Astrocyte of the spinal cord (primary cell): ENCODE results near the gene MOSMO.

Experiments
- DNase-seq: peaks from one replicate; pipeline ENCODE4 v3.0.0; 2011; ENCODE audit warnings: low read depth, low spot score
- H3K4me3 ChIP-seq: 2 replicates; pipeline ENCODE4 v1.5.1; 2011; ENCODE audit warnings: low read depth, mild to moderate bottlenecking, low read length, moderate library complexity
- CTCF ChIP-seq: IDR thresholded peaks from 2 replicates; pipeline ENCODE4 v1.5.1; 2012; ENCODE audit warnings: low read depth, mild to moderate bottlenecking, low read length, inconsistent platforms
- in situ Hi-C: cut with HindIII; loops from 2 replicates; pipeline ENCODE4 v1.10.0; 2017; ENCODE audit warnings: low sequenced_read_pairs

MOSMO gene

GRCh38 chr16:21973945-21974344 is 34.0 kb upstream of the MOSMO start:
- no peak for TF ChIP-seq CTCF
- DNase-seq: no peak
- no peak overlapping the region for H3K4me3 ChIP-seq
- in situ Hi-C loops: no loop called here

DNA sequence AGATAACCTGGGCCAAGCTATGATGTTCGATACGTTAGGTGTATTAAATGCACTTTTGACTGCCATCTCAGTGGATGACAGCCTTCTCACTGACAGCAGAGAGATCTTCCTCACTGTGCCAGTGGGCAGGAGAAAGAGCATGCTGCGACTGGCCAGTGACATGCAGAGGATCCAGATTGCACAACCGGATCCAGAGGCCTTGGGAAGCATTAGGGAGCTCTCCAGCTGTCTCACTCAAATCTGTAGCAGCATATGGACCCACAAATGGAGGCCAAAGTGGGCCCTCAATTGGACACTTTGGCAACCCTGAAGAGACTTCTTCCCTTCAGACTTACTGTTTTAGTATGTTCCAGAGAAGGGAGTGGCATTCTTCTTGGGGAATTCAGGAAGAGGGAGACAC is 27.9 kb upstream of the MOSMO start:
- no peak for TF ChIP-seq CTCF
- in situ Hi-C loops: no loop called here

GRCh38 chr16:21982108-21982507 is 25.8 kb upstream of the MOSMO start:
- no peak for DNase-seq
- in situ Hi-C loops: no loop called here
- TF ChIP-seq CTCF: no peak
- no peak overlapping the region for H3K4me3 ChIP-seq

More for the DNA sequence above, 27.9 kb upstream of the MOSMO start:
- no peak for DNase-seq
- H3K4me3 ChIP-seq: no peak overlapping the region

- in situ Hi-C loops: no loop called here
- TF ChIP-seq CTCF: no peak
- H3K4me3 ChIP-seq: no peak overlapping the region
- DNase-seq: no peak
Measured at GRCh38 chr16:21984062-21984461, 23.8 kb upstream of the MOSMO start.

DNA sequence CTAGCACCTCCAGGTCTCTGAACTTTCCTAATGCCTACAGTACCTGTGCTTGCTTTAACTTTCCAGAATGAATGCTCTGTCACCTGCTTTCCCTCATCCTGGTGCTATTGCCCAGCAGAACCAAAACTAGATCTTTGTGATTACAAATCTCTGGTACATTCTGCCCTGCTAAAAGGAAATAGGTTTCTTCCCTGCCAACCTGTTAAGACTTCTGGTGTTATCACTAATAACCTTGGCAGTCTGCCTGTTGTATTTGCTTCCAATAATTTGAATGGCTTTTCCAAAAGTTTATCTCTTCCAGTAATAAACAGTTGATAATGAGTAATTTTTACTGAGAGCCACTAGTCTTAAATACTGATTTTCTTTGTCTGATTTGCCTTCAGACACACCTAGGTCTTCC is 22.4 kb upstream of the MOSMO start:
- TF ChIP-seq CTCF: no peak
- DNase-seq: no peak
- in situ Hi-C loops: no loop called here
- H3K4me3 ChIP-seq: no peak overlapping the region

DNA sequence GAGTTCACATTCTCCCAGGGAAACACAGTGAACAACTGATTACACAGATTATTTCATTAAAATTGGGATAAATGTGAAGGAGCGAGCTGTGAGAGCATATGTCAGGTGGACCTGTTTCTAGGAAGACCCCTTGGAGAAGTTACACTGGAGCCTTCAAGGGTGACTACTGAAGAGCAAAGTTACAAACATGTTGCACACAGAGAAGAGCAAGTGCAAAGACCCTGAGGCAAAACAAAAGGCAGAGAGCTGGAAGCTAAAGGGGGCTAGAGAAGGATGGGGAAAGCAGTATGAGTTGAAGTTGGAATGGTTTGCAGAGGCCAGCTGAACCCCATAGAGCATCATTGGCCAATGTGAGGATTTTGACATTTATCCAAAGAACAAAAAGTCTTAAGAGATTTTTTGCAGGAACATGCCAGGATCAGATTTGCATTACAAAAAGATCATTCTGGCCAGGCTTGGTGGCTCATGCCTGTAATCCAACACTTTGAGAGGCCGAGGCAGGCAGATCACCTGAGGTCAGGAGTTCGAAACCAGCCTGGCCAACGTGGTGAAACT is 21.1 kb upstream of the MOSMO start:
- no peak for DNase-seq
- in situ Hi-C loops: no loop called here
- no peak overlapping the region for H3K4me3 ChIP-seq
- TF ChIP-seq CTCF: no peak

- no peak overlapping the region for H3K4me3 ChIP-seq
- TF ChIP-seq CTCF: no peak
- in situ Hi-C loops: no loop called here
- DNase-seq: no peak
Measured at GRCh38 chr16:21987498-21987897, 20.4 kb upstream of the MOSMO start.
